RPMI8226 (cell line): ENCODE measurements around the gene CCDC71L.
A peak's percentile ranks its signal among the peaks of the same experiment; 100 is the strongest.

Source experiments
- DNase-seq: peaks from one replicate; pipeline ENCODE4 v3.0.0-alpha.2; 2015

CCDC71L gene

GRCh38 chr7:106623315-106623660 is 37.7 kb downstream of the CCDC71L start:
- no peak for DNase-seq

- no peak for DNase-seq
These were observed 38.2 kb downstream of the CCDC71L start for GRCh38 chr7:106622654-106623314.

DNA sequence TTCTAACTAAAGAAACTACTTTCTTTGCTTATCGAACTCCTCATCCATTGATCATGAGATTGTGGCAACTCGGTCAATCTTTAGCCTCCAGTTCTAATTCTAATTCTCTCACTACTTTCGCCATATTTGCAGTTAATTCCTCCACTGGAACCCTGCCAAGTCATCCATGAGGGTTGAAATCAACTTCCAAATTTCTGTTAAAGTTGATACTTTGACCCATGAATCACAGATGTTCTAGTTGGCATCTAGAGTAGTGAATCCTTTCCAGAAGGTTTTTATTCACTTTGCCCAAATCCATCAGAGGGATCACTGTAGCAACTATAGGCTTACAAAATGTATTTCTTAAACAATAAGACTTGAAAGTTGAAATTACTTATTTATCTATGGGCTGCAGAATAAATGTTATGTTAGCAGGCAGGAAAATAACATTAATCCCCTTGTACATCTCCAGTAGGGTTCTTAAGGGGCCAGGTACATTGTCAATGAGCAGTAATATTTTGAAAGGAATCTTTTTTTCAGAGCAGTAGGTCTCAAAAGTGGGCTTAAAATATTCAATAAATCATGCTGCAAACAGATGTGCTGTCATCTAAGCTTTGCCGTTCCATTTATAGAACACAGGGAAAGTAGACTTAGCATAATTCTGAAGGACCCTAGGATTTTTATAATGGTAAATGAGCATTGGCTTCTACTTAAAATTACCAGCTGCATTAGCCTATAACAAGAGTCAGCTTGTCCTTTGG is 39.4 kb downstream of the CCDC71L start:
- DNase-seq: no peak

DNA sequence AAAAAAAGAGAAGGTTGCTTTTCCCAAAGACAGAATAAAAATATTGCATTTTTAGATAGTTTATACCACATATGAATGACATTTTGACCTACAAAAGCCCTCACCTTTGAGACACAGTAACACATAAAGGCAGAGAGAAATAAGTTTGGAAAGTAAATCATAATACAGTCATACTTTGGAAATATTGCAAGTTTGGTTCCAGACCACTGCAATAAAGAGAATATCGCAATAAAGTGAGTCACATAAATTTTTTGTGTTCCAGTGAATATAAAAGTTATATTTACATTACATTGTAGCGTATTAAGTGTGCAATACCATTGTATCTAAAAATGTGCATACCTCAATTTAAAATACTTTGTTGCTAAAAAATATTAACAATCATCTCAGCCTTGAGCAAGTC is 40.3 kb downstream of the CCDC71L start:
- no peak for DNase-seq

GRCh38 chr7:106620034-106620433 is 40.9 kb downstream of the CCDC71L start:
- no peak for DNase-seq

DNA sequence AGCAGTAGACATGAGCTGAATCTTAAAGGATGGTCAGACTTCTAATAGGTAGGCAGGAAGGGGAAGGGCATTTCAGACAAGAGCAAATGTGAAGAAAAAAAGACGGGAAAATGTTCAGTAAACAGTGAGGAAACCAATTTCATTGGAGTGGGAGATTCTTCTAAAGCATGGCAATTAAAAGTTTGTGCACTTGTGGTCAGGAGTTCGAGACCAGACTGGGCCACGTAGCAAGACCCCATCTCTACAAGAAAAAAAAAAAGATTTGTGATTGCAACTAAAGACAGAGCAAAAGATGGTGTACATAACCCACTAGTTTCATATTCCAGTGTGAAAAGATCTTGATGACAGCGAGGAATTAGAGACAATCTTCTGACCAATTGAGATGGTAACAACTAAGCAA is 41.7 kb downstream of the CCDC71L start:
- DNase-seq: no peak

GRCh38 chr7:106618480-106618879 is 42.5 kb downstream of the CCDC71L start:
- peak; percentile 24 for DNase-seq

GRCh38 chr7:106617860-106618259 is 43.1 kb downstream of the CCDC71L start:
- DNase-seq: no peak

DNA sequence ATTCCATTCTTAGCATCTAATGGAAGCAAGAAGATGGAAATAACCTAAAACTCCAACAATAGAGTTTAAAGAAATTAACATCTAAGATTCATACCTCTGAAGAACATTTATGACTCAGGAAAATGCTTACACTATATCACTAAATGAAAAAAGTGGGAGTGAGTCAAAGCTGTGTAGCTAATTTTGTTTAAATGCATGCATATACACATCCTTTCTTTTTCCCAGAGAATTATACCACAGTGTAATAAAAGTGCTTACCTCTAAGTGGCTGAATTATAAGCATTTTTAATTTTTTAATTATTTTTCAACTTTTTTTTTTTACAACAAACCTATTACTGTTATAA is 44.3 kb downstream of the CCDC71L start:
- DNase-seq: no peak

DNA sequence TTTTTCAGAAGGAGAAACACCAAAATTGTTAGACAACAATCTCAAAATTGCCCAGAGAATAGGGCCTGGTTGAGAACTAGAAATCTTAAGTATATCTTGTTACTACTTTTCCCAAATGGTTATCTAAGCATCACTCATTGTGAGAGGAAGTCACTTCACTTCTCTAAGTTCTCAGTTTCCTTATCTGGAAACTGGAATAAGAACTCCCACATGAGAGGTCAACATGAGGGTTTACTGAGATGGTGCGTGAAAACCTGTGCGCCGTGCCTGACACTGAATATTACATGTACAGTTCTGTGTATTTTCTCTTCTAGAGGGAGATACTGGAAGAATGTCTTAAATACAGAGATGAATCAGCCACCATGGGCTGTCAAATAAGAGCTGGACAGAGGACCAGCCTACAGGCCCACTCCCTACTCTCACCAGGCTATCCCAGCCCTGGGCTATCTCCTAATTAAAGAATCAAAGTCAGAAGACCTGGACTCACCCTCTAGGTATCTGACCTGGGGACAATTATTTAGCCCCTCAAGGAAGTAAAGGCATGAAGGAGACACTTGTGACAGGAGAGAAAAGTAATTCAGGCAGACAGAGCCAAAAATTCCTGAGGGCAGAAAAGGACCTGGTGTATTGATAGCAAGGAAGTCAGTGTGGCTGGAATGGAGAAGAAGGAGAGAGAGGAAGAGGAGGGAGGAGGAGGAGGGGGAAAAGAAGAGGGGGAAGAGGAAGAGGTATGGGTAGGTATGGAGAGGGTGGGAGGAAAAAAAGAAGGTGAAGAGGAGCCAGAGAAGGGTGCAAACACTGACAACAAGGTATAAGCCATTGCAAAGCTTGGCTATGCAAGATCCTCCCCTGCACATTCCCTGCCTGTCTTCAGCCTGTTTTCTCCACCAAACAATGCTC is 44.9 kb downstream of the CCDC71L start:
- DNase-seq: no peak

DNA sequence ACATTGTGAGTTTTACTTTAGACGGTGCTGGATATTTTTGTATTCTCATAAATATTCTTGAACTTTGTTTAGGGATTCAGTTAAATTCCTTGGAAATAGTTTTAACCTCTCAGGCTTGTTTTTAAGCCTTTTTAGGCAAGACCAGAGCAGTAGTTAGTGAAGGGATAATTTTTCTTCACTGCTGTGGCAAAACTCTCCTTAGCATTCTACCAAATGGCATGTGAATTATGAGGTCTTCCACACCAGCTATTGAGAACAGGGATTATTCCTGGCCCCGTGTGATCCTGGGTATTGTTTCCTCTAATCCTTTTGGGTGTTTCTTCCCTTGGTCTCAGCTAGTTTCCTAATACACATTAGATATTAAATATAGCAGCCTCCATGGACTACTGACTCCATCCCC is 46.2 kb downstream of the CCDC71L start:
- no peak for DNase-seq

- DNase-seq: no peak
These were observed 47.0 kb downstream of the CCDC71L start for GRCh38 chr7:106613848-106614560.

DNA sequence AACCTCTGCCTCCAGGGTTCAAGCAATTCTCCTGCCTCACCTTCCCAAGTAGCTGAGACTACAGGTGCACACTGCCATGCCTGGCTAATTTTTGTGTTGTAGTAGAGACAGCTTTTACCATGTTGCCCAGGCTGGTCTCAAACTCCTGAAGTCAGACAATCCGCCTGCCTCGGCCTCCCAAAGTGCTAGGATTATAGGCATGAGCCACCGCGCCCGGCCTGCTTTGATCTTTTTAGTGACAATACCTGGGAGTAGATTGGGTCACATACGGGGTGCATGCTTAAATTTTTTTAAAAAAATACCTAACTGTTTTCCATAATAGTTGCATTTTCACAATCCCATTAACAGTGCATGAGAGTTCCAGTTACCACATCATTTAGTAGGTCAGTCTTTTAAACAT is 47.7 kb downstream of the CCDC71L start:
- DNase-seq: no peak

GRCh38 chr7:106612432-106612831 is 48.5 kb downstream of the CCDC71L start:
- no peak for DNase-seq

GRCh38 chr7:106611911-106612310 is 49.0 kb downstream of the CCDC71L start:
- no peak for DNase-seq

DNA sequence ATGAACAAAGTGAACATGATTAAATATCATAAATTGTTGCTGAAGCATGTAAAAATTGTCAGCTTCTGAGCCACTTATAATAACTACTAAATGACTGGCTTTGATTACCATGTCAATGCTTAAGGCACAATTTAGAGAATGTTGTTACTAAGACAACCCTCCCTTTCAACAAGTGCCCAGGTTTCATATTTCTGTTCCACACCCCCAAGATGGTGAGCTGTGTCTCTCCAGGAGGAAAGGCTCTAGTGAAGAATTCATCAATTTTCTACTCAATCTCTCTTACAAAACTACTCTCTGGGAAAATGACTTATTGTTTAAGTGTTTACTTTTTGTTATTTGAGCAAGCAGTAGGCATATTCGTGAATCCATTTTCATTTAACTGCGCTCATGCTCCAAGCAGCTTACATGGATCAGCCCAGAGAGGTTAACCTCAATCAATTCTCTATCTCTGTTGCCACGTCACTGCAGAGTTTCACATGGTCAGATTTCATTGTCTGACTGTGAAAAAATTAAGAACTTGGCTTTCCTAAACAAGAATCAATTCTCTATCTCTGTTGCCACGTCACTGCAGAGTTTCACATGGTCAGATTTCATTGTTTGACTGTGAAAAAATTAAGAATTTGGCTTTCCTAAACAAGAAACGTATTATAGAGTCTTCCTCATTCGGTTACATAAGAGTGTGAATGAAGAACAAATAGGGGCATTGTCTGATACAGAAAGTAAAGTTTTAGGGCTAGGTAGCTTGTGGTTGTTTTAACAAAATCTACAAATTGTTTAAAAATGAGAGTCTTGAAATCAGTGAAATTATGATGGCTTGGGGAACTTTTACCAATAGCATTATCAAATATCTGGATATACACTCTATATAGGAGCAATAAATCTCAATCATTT is 49.7 kb downstream of the CCDC71L start:
- no peak for DNase-seq

DNA sequence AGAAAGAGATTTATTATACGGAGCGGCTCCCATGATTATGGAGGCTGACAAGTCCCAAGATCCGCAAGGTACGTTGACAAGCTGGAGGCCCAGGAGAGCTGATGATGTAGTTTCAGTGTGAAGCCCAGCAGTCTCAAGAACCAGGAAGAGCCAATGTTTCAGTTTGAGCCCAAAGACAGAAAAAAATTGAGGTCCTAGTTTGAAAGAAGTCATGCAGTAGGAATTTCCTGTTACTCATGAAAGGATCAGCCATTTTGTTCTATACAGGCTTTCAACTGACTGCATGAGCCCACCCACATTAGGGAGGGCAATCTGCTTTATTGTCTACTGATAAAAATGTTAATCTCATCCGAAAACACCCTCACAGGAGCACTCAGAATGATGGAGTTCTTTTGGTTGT is 51.5 kb downstream of the CCDC71L start:
- DNase-seq: no peak

GRCh38 chr7:106608661-106609060 is 52.3 kb downstream of the CCDC71L start:
- DNase-seq: no peak
